Purkinje cell (primary cell): Measurements from ENCODE around the gene PPIF. TPM values are rescaled to one million over a fixed set of nuclear protein-coding genes. Genes with fewer than 3 reads are reported as not detected.

ENCODE experiments used
- polyA plus RNA-seq: library from polyadenylated mRNA; unstranded; fragments of >200 nt; fragmentation: Nextera tagmentation; gene quantifications from 2 replicates; pipeline ENCODE4 v1.2.1, GENCODE V29; 2014

PPIF gene
- polyA plus RNA-seq: 13.1 and 15.9 TPM in 2 replicates

GRCh38 chr10:79347226-79347893 is at the start of gene PPIF:
TSS of gene PPIF (plus strand) at chr10:79347469. CDS start at chr10:79347549, 80 bp downstream.

Other genes with a start within 250 kb of the PPIF start
- gene ZCCHC24, start 98.2 kb downstream of the PPIF start, polyA plus RNA-seq: 2.1 and 3.5 TPM in 2 replicates
- gene EIF5AL1, start 165.1 kb downstream of the PPIF start, polyA plus RNA-seq: 0.89 and 0.92 TPM in 2 replicates
- gene SFTPA2, start 212.9 kb downstream of the PPIF start, polyA plus RNA-seq: 0.14 and 0.28 TPM in 2 replicates